IMR-90 (cell line): Measurements from ENCODE around the gene SERHL2. TPM values are rescaled to one million over a fixed set of nuclear protein-coding genes. Genes with fewer than 3 reads are reported as not detected.

Source experiments
- ATAC-seq: fragments of 200-7000 bp; cut with Tn5 transposase; 2 replicates; pipeline ENCODE4 v1.9.1; 2020; ENCODE audit warnings: low read depth, mild to moderate bottlenecking, moderate library complexity
- BruUV-seq: library from RNA; stranded (reverse); fragments of 400-500 nt; replicated peaks from 2 replicates; lab custom pipeline; 2021; lab: Mats Ljungman, UMichigan
- CTCF ChIA-PET: fragments of 300-600 bp; formaldehyde crosslinking; extraction: SDS; loops from one replicate; lab custom pipeline; 2021; ENCODE audit warnings: antibody characterized with exemption; lab: Yijun Ruan, JAX
- POLR2A ChIA-PET: fragments of 300-600 bp; sonication (Branson Sonifier 250); formaldehyde crosslinking; loops from one replicate; lab custom pipeline; 2022; ENCODE audit warnings: antibody characterized with exemption; ENCODE audit not compliant: unreplicated experiment; lab: Charles Lee
- DNase-seq: peaks from one replicate; pipeline ENCODE4 v3.0.0; 2013
- H2AFZ ChIP-seq: replicated peaks from 2 replicates; pipeline ENCODE3; 2013; ENCODE audit warnings: low read length, mild to moderate bottlenecking; ENCODE audit not compliant: poor library complexity
- H2AK5ac ChIP-seq: 2 replicates; pipeline ENCODE4 v1.6.1; 2013; ENCODE audit warnings: low read depth, low read length, inconsistent platforms
- H2AK9ac ChIP-seq: replicated peaks from 2 replicates; pipeline ENCODE3; 2013; ENCODE audit warnings: mild to moderate bottlenecking, low read depth, low read length, moderate library complexity; ENCODE audit not compliant: poor library complexity
- H2BK120ac ChIP-seq: 2 replicates; pipeline ENCODE4 v1.6.1; 2013; ENCODE audit warnings: low read depth, low read length, inconsistent platforms
- H2BK15ac ChIP-seq: 3 replicates; pipeline ENCODE4 v1.6.1; 2013; ENCODE audit warnings: low read depth, low read length, inconsistent platforms
- H2BK20ac ChIP-seq: 2 replicates; pipeline ENCODE4 v1.6.1; 2013; ENCODE audit warnings: low read depth, mild to moderate bottlenecking, inconsistent platforms, low read length, moderate library complexity
- H2BK5ac ChIP-seq: 2 replicates; pipeline ENCODE4 v1.6.1; 2013; ENCODE audit warnings: mild to moderate bottlenecking, low read depth, low read length, inconsistent platforms; ENCODE audit not compliant: poor library complexity, severe bottlenecking
- H3K14ac ChIP-seq: replicated peaks from 2 replicates; pipeline ENCODE4 v1.6.1; 2013; ENCODE audit warnings: low read depth, low read length, inconsistent platforms
- H3K18ac ChIP-seq: 2 replicates; pipeline ENCODE4 v1.6.1; 2013; ENCODE audit warnings: low read depth, low read length, control low read depth
- H3K23ac ChIP-seq: 2 replicates; pipeline ENCODE4 v1.6.1; 2013; ENCODE audit warnings: low read depth, low read length, inconsistent platforms
- H3K27ac ChIP-seq: 2 replicates; pipeline ENCODE4 v1.5.1; 2013; ENCODE audit warnings: mild to moderate bottlenecking, control low read depth, low read length; ENCODE audit not compliant: insufficient read depth
- H3K27me3 ChIP-seq: 2 replicates; pipeline ENCODE4 v1.6.1; 2013; ENCODE audit warnings: low read length; ENCODE audit not compliant: control insufficient read depth, insufficient read depth
- H3K36me3 ChIP-seq: 2 replicates; pipeline ENCODE4 v1.6.1; 2013; ENCODE audit warnings: low read length, mixed read lengths; ENCODE audit not compliant: control insufficient read depth, insufficient read depth
- H3K4ac ChIP-seq: 2 replicates; pipeline ENCODE4 v1.6.1; 2013; ENCODE audit warnings: low read depth, low read length, inconsistent platforms
- H3K4me1 ChIP-seq: 2 replicates; pipeline ENCODE4 v1.6.1; 2013; ENCODE audit warnings: low read length, mixed read lengths; ENCODE audit not compliant: control insufficient read depth, insufficient read depth
- H3K4me2 ChIP-seq: 2 replicates; pipeline ENCODE4 v1.6.1; 2013; ENCODE audit warnings: low read depth, mild to moderate bottlenecking, control low read depth, low read length, moderate library complexity
- H3K4me3 ChIP-seq: 2 replicates; pipeline ENCODE4 v1.5.1; 2013; ENCODE audit warnings: low read depth, mild to moderate bottlenecking, control low read depth, low read length, moderate library complexity; ENCODE audit not compliant: insufficient read depth
- H3K56ac ChIP-seq: 2 replicates; pipeline ENCODE4 v1.6.1; 2013; ENCODE audit warnings: low read length, inconsistent platforms; ENCODE audit not compliant: insufficient read depth; ENCODE audit errors: extremely low read depth
- H3K79me1 ChIP-seq, 2 experiments: 2 replicates each; pipeline ENCODE4 v1.6.1; 2013; ENCODE audit warnings: low read length in 2 of 2, inconsistent platforms in 1 of 2, low read depth in 1 of 2
- H3K9ac ChIP-seq: 2 replicates; pipeline ENCODE4 v1.6.1; 2013; ENCODE audit warnings: low read depth, low read length, control low read depth
- H3K9me1 ChIP-seq: 2 replicates; pipeline ENCODE4 v1.6.1; 2013; ENCODE audit warnings: low read length, inconsistent platforms; ENCODE audit not compliant: insufficient read depth
- H3K9me3 ChIP-seq: 2 replicates; pipeline ENCODE4 v1.6.1; 2013; ENCODE audit warnings: low read length; ENCODE audit not compliant: control insufficient read depth, insufficient read depth
- H4K20me1 ChIP-seq: 2 replicates; pipeline ENCODE4 v1.6.1; 2013; ENCODE audit warnings: low read length, inconsistent platforms; ENCODE audit not compliant: insufficient read depth
- H4K5ac ChIP-seq: 2 replicates; pipeline ENCODE4 v1.6.1; 2013; ENCODE audit warnings: mild to moderate bottlenecking, low read depth, low read length, control low read depth
- H4K8ac ChIP-seq, 2 experiments: 2 replicates each; pipeline ENCODE4 v1.6.1; 2013; ENCODE audit warnings: low read depth in 2 of 2, low read length in 2 of 2, control low read depth in 1 of 2, inconsistent platforms in 1 of 2
- H4K91ac ChIP-seq: 2 replicates; pipeline ENCODE4 v1.6.1; 2013; ENCODE audit warnings: low read depth, low read length, inconsistent platforms; ENCODE audit not compliant: insufficient read depth
- BHLHE40 ChIP-seq: fragments of 150-350 bp; IDR thresholded peaks from 2 replicates; pipeline ENCODE4 v1.6.1; 2016; ENCODE audit warnings: mild to moderate bottlenecking, low read depth, low read length
- CEBPB ChIP-seq: IDR thresholded peaks from 2 replicates; pipeline ENCODE4 v1.6.1; 2012; ENCODE audit warnings: low read depth, low read length, improper control_type of control experiment
- CHD1 ChIP-seq: IDR thresholded peaks from 2 replicates; pipeline ENCODE4 v1.6.1; 2012; ENCODE audit warnings: low read depth, low read length, improper control_type of control experiment
- CTCF ChIP-seq: conservative IDR thresholded peaks from 2 replicates; pipeline ENCODE4 v1.5.1; 2012; ENCODE audit warnings: mild to moderate bottlenecking, low read depth, low read length, improper control_type of control experiment
- FOS ChIP-seq: fragments of 150-350 bp; IDR thresholded peaks from 2 replicates; pipeline ENCODE4 v1.6.1; 2016; ENCODE audit warnings: low read depth, low read length
- MAFK ChIP-seq: IDR thresholded peaks from 2 replicates; pipeline ENCODE4 v1.6.1; 2012; ENCODE audit warnings: low read depth, low read length, improper control_type of control experiment
- MAZ ChIP-seq: IDR thresholded peaks from 2 replicates; pipeline ENCODE4 v1.6.1; 2012; ENCODE audit warnings: low read depth, mild to moderate bottlenecking, low read length, improper control_type of control experiment, moderate library complexity, borderline replicate concordance
- MXI1 ChIP-seq: IDR thresholded peaks from 2 replicates; pipeline ENCODE4 v1.6.1; 2012; ENCODE audit warnings: low read depth, mild to moderate bottlenecking, low read length, moderate library complexity, borderline replicate concordance
- NFE2L2 ChIP-seq: fragments of 150-350 bp; IDR thresholded peaks from 2 replicates; pipeline ENCODE4 v1.6.1; 2016; ENCODE audit warnings: low read depth, mild to moderate bottlenecking, low read length
- POLR2A ChIP-seq: IDR thresholded peaks from 2 replicates; pipeline ENCODE4 v1.6.1; 2012; ENCODE audit warnings: mild to moderate bottlenecking, low read depth, low read length
- RAD21 ChIP-seq: IDR thresholded peaks from 2 replicates; pipeline ENCODE4 v1.6.1; 2012; ENCODE audit warnings: low read length, improper control_type of control experiment
- RCOR1 ChIP-seq: IDR thresholded peaks from 2 replicates; pipeline ENCODE4 v1.6.1; 2012; ENCODE audit warnings: mild to moderate bottlenecking, low read length, improper control_type of control experiment; ENCODE audit not compliant: insufficient replicate concordance
- RFX5 ChIP-seq: IDR thresholded peaks from 2 replicates; pipeline ENCODE4 v1.8.0; 2012; ENCODE audit warnings: low read depth, mild to moderate bottlenecking, low read length, moderate library complexity
- SMC3 ChIP-seq: fragments of 150-350 bp; IDR thresholded peaks from 2 replicates; pipeline ENCODE4 v1.6.1; 2016; ENCODE audit warnings: low read depth, mild to moderate bottlenecking, antibody characterized with exemption, low read length, moderate library complexity
- USF2 ChIP-seq: fragments of 150-350 bp; IDR thresholded peaks from 2 replicates; pipeline ENCODE4 v1.6.1; 2017; ENCODE audit warnings: mild to moderate bottlenecking, antibody characterized with exemption, low read length, low read depth
- WGBS, 2 experiments: methylation state at CpG; one replicate each; pipeline versions ENCODE4 v1.1.5 to v1.1.7; 2013; ENCODE audit warnings: missing lambda C conversion rate in 2 of 2; ENCODE audit not compliant: insufficient read length in 1 of 2; ENCODE audit errors: extremely low coverage in 2 of 2; 5-methylcytosine and 5-hydroxymethylcytosine counted together
- dilution Hi-C: fragments of 300-500 bp; cut with HindIII; formaldehyde crosslinking; loops from one replicate; pipeline ENCODE4 v1.14.3; 2018; ENCODE audit warnings: low sequenced_read_pairs; ENCODE audit not compliant: unreplicated experiment
- in situ Hi-C: fragments of 300-500 bp; cut with MboI; formaldehyde crosslinking; loops from 3 replicates; pipeline ENCODE4 v1.14.3; 2019; ENCODE audit warnings: low sequenced_read_pairs, inconsistent platforms, mixed read lengths
- intact Hi-C: fragments of 100-400 bp; cut with micrococcal nuclease; formaldehyde crosslinking; loops from 2 replicates; pipeline ENCODE4 v1.10.0; 2022
- polyA plus RNA-seq, 3 experiments: library from polyadenylated mRNA; depleted of rRNA; stranded (reverse); fragments of >200 nt; gene quantifications; 2 replicates each; pipeline ENCODE4 v1.2.3, GENCODE V29; 2012; ENCODE audit warnings: low replicate concordance in 1 of 3
- total RNA-seq: library from RNA; depleted of rRNA; stranded (reverse); fragments of >200 nt; gene quantifications from 2 replicates; pipeline ENCODE4 v1.2.3, GENCODE V29; 2012
- TF ChIP-seq, protein P1 (sequence below): fragments of 150-350 bp; IDR thresholded peaks from 2 replicates; pipeline ENCODE4 v1.6.1; 2016; ENCODE audit warnings: low read depth, mild to moderate bottlenecking, low read length, moderate library complexity, borderline replicate concordance

The SERHL2 gene
- total and polyA plus RNA-seq, 2 of the 4 experiments (the other 2 are of a cell fraction), result 4.5 to 5.0 TPM

GRCh38 chr22:42596863-42597530 lies 43.2 kb downstream of the SERHL2 start:
- peaks cover 60% of the 10 kb centered on the region for H3K36me3 ChIP-seq

More at GRCh38 chr22:42596863-42597530, 43.2 kb downstream of the SERHL2 start:
- no peak overlapping the region for H2BK120ac ChIP-seq
- WGBS, 2 experiments, result 91% methylated on average over 6 of the region's 11 CpGs; no CpG with 5 or more reads in 1 of the 2 experiments
- no peak overlapping the region for H3K4me3 ChIP-seq
- ChIA-PET CTCF (no interaction called here), POLR2A (no interaction called here)
- peaks cover 10% of the 10 kb centered on the region for H3K9me1 ChIP-seq
- intact Hi-C loops (no loop called here), dilution Hi-C loops (no loop called here), in situ Hi-C loops (no loop called here)
- H3K23ac ChIP-seq, result no peak overlapping the region
- H4K91ac ChIP-seq, result no peak overlapping the region
- DNase-seq (no peak), ATAC-seq (no peak)
- H2BK20ac ChIP-seq, result no peak overlapping the region
- no peaks in the 10 kb centered on the region for H3K27me3 ChIP-seq
- H3K18ac ChIP-seq, result no peak overlapping the region
- no peaks in the 10 kb centered on the region for H3K4me1 ChIP-seq
- H4K5ac ChIP-seq, result no peak overlapping the region
- no peak overlapping the region for H2AFZ ChIP-seq
- H3K14ac ChIP-seq, result no peak overlapping the region
- no peak overlapping the region for H3K27ac ChIP-seq
- no peak overlapping the region for H2AK5ac ChIP-seq
- H2BK5ac ChIP-seq, result no peak overlapping the region
- H3K56ac ChIP-seq, result no peak overlapping the region
- peaks cover 28% of the 10 kb centered on the region for H4K20me1 ChIP-seq
- H3K4ac ChIP-seq, result no peak overlapping the region
- no TSS peak for BruUV-seq
- no peak overlapping the region for H3K4me2 ChIP-seq
- no peaks in the 10 kb centered on the region for H3K9me3 ChIP-seq
- TF ChIP-seq CHD1 (no peak), CTCF (no peak), NFE2L2 (no peak), CEBPB (no peak), MXI1 (no peak), BHLHE40 (no peak), MAFK (no peak), MAZ (no peak), USF2 (no peak), RCOR1 (no peak), SMC3 (no peak), RAD21 (no peak), POLR2A (no peak), RFX5 (no peak), FOS (no peak)
- TF ChIP-seq, protein P1, sequence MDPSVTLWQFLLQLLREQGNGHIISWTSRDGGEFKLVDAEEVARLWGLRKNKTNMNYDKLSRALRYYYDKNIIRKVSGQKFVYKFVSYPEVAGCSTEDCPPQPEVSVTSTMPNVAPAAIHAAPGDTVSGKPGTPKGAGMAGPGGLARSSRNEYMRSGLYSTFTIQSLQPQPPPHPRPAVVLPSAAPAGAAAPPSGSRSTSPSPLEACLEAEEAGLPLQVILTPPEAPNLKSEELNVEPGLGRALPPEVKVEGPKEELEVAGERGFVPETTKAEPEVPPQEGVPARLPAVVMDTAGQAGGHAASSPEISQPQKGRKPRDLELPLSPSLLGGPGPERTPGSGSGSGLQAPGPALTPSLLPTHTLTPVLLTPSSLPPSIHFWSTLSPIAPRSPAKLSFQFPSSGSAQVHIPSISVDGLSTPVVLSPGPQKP, result no peak
- H4K8ac ChIP-seq, result no peak overlapping the region
- no peak overlapping the region for H3K9ac ChIP-seq
- H2BK15ac ChIP-seq, result no peak overlapping the region
- H2AK9ac ChIP-seq, result no peak overlapping the region
- peaks cover 35 to 56% of the 10 kb centered on the region in 2 experiments for H3K79me1 ChIP-seq
